ENCODE data around the gene GPR157.
"Not testable (repeated sequence)": the region's sequence is repeated elsewhere in the genome, so short reads cannot be mapped to it uniquely, and the experiment has no call there.

The GPR157 gene

GRCh38 chr1:9146156-9146555, 17.3 kb upstream of the GPR157 start:
- in situ Hi-C loops (cut with HindIII; ENCODE audit: low sequenced_read_pairs) = no loop called here
- no peak for TF ChIP-seq CTCF (IDR thresholded peaks at IDR 0.05; ENCODE audit: low read depth, low read length)
- no peak for DNase-seq (ENCODE audit: low read depth, low spot score)
- H3K4me3 ChIP-seq (ENCODE audit: low read depth, low read length) = no peak overlapping the region

GRCh38 chr1:9145714-9146113, 16.8 kb upstream of the GPR157 start:
- in situ Hi-C loops (cut with HindIII; ENCODE audit: low sequenced_read_pairs) = no loop called here
- no peak for DNase-seq (ENCODE audit: low read depth, low spot score)
- no peak overlapping the region for H3K4me3 ChIP-seq (ENCODE audit: low read depth, low read length)
- no peak for TF ChIP-seq CTCF (IDR thresholded peaks at IDR 0.05; ENCODE audit: low read depth, low read length)

GRCh38 chr1:9145021-9145668, 16.2 kb upstream of the GPR157 start:
- no peak overlapping the region for H3K4me3 ChIP-seq (ENCODE audit: low read depth, low read length)
- peak; percentile 57 for DNase-seq (ENCODE audit: low read depth, low spot score)
- no peak for TF ChIP-seq CTCF (IDR thresholded peaks at IDR 0.05; ENCODE audit: low read depth, low read length)
- in situ Hi-C loops (cut with HindIII; ENCODE audit: low sequenced_read_pairs) = no loop called here

GRCh38 chr1:9144494-9144893, 15.6 kb upstream of the GPR157 start:
- in situ Hi-C loops (cut with HindIII; ENCODE audit: low sequenced_read_pairs); H3K4me3 ChIP-seq (ENCODE audit: low read depth, low read length); DNase-seq (ENCODE audit: low read depth, low spot score): not testable (repeated sequence)

- DNase-seq (ENCODE audit: low read depth, low spot score) = peak; percentile 43
- in situ Hi-C loops (cut with HindIII; ENCODE audit: low sequenced_read_pairs) = no loop called here
- no peak for TF ChIP-seq CTCF (IDR thresholded peaks at IDR 0.05; ENCODE audit: low read depth, low read length)
- H3K4me3 ChIP-seq (ENCODE audit: low read depth, low read length) = no peak overlapping the region
Observed at GRCh38 chr1:9143250-9143649, 14.3 kb upstream of the GPR157 start.

- in situ Hi-C loops (cut with HindIII; ENCODE audit: low sequenced_read_pairs) = no loop called here
- no peak for TF ChIP-seq CTCF (IDR thresholded peaks at IDR 0.05; ENCODE audit: low read depth, low read length)
- no peak overlapping the region for H3K4me3 ChIP-seq (ENCODE audit: low read depth, low read length)
- DNase-seq (ENCODE audit: low read depth, low spot score) = no peak
Observed at GRCh38 chr1:9139930-9140329, 11.0 kb upstream of the GPR157 start.

GRCh38 chr1:9136932-9137331, 8.0 kb upstream of the GPR157 start:
- no peak for DNase-seq (ENCODE audit: low read depth, low spot score)
- H3K4me3 ChIP-seq (ENCODE audit: low read depth, low read length) = no peak overlapping the region
- no peak for TF ChIP-seq CTCF (IDR thresholded peaks at IDR 0.05; ENCODE audit: low read depth, low read length)
- in situ Hi-C loops (cut with HindIII; ENCODE audit: low sequenced_read_pairs) = no loop called here
